ENCODE measurements around the gene VAMP2. TPM values are rescaled to one million over a fixed set of nuclear protein-coding genes. Genes with fewer than 3 reads are reported as not detected.

The VAMP2 gene
- total RNA-seq, 2 experiments from 2014 or later, result 26.7 to 27.8 TPM

GRCh38 chr17:8117980-8118768, 44.6 kb downstream of the VAMP2 start, which contains the start of gene ALOXE3:
Gene ALOXE3 (minus strand): TSS chr17:8118514. CDS start chr17:8117990, 524 bp downstream.
- H3K4me3 Mint-ChIP-seq, result peak within 1 kb of the TSS; percentile 90
- H3K4me1 Mint-ChIP-seq, result peaks cover 38% of the 10 kb centered on the region
- peaks cover 27% of the 10 kb centered on the region for H3K27me3 Mint-ChIP-seq
- intact Hi-C loops (cut with DNase I, micrococcal nuclease), result loop anchor here (1.0 to 5.0 kb wide), 11 partner anchors 23 to 431 kb away; partner anchors contain the start of genes CTC1 (in 1 of the 2), KDM6B (in 1 of the 2), PFAS (in 1 of the 2) and RANGRF (in 1 of the 2)
- ChIA-PET POLR2A (interaction anchor here (1.3 to 5.0 kb wide), 4 partner anchors 20 to 130 kb away, joined by 3 to 52 read pairs (median 14); partner anchors contain the start of genes CTC1 and PFAS), CTCF (interaction anchor here (0.7 to 7.8 kb wide), 35 partner anchors 10 to 636 kb away, joined by 3 to 108 read pairs (median 6); partner anchors contain the start of genes AURKB, BORCS6, CTC1 and GUCY2D)
- peak; percentile 57 for DNase-seq
- H3K9me3 Mint-ChIP-seq (ENCODE audit: low read depth), result no peaks in the 10 kb centered on the region
- peak within 1 kb of the TSS; percentile 94 for H3K27ac Mint-ChIP-seq
- H3K36me3 Mint-ChIP-seq (ENCODE audit: low read depth), result peaks cover 5% of the 10 kb centered on the region
- peak; percentile 2 for ATAC-seq

- Mint-ChIP-seq H3K4me3 (peak overlapping the region; percentile 90), H3K36me3 (ENCODE audit: low read depth) (peaks cover 5% of the 10 kb centered on the region), H3K9me3 (ENCODE audit: low read depth) (no peaks in the 10 kb centered on the region), H3K4me1 (peaks cover 32% of the 10 kb centered on the region), H3K27me3 (peaks cover 28% of the 10 kb centered on the region), H3K27ac (no peak overlapping the region)
- ATAC-seq, result no peak
- CTCF ChIA-PET, result interaction anchor here (0.6 to 7.8 kb wide), 13 partner anchors 10 to 637 kb away, joined by 3 to 108 read pairs (median 12); partner anchors contain the start of genes BORCS6 and SLC25A35
- POLR2A ChIA-PET, result interaction anchor here (0.6 to 3.1 kb wide), 3 partner anchors 56 to 131 kb away, joined by 3 to 12 read pairs (median 3); partner anchors contain the start of genes CTC1 and PFAS
- intact Hi-C loops (cut with DNase I, micrococcal nuclease), result loop anchor here in 1 of 2 experiments (5.0 kb wide), 1 partner anchor 235 kb away; no protein-coding TSS in a partner anchor
- DNase-seq, result no peak
Measured at GRCh38 chr17:8117367-8117979, 45.3 kb downstream of the VAMP2 start.

- Mint-ChIP-seq H3K27me3 (peaks cover 28% of the 10 kb centered on the region), H3K4me3 (no peak overlapping the region), H3K9me3 (ENCODE audit: low read depth) (no peaks in the 10 kb centered on the region), H3K36me3 (ENCODE audit: low read depth) (peaks cover 5% of the 10 kb centered on the region), H3K27ac (no peak overlapping the region), H3K4me1 (peaks cover 30% of the 10 kb centered on the region)
- intact Hi-C loops (cut with DNase I, micrococcal nuclease), result loop anchor here in 1 of 2 experiments (5.0 kb wide), 1 partner anchor 234 kb away; no protein-coding TSS in a partner anchor
- ChIA-PET CTCF (interaction anchor here (0.6 to 6.7 kb wide), 9 partner anchors 10 to 172 kb away, joined by 3 to 108 read pairs (median 4); no protein-coding TSS in a partner anchor), POLR2A (interaction anchor here (0.6 to 0.8 kb wide), 2 partner anchors 56 to 102 kb away, joined by 3 read pairs; no protein-coding TSS in a partner anchor)
- DNase-seq, result no peak
- ATAC-seq, result no peak
Measured at GRCh38 chr17:8116776-8117175, 46.0 kb downstream of the VAMP2 start.

GRCh38 chr17:8110907-8111306, 51.8 kb downstream of the VAMP2 start:
- POLR2A ChIA-PET, result interaction anchor here (0.5 kb wide), 1 partner anchor 61 kb away, joined by 3 read pairs; no protein-coding TSS in a partner anchor
- no peak overlapping the region for H3K27ac Mint-ChIP-seq
- no peaks in the 10 kb centered on the region for H3K36me3 Mint-ChIP-seq (ENCODE audit: low read depth)
- no peak for ATAC-seq
- peaks cover 5% of the 10 kb centered on the region for H3K4me1 Mint-ChIP-seq
- CTCF ChIA-PET, result interaction anchor here (0.6 to 15.8 kb wide), 25 partner anchors 9 to 193 kb away, joined by 3 to 155 read pairs (median 4); partner anchors contain the start of genes ALOX12B and TMEM107
- DNase-seq, result no peak
- intact Hi-C loops (cut with DNase I, micrococcal nuclease), result loop anchor here (1.0 kb wide), 3 partner anchors 29 to 51 kb away; no protein-coding TSS in a partner anchor
- no peaks in the 10 kb centered on the region for H3K9me3 Mint-ChIP-seq (ENCODE audit: low read depth)
- H3K4me3 Mint-ChIP-seq, result no peak overlapping the region
- H3K27me3 Mint-ChIP-seq, result peaks cover 27% of the 10 kb centered on the region

GRCh38 chr17:8110456-8110804, 52.3 kb downstream of the VAMP2 start:
- H3K4me3 Mint-ChIP-seq, result no peak overlapping the region
- DNase-seq (no peak), ATAC-seq (no peak)
- POLR2A ChIA-PET, result interaction anchor here (0.5 kb wide), 1 partner anchor 62 kb away, joined by 3 read pairs; no protein-coding TSS in a partner anchor
- peaks cover 5% of the 10 kb centered on the region for H3K4me1 Mint-ChIP-seq
- H3K9me3 Mint-ChIP-seq (ENCODE audit: low read depth), result no peaks in the 10 kb centered on the region
- peaks cover 24% of the 10 kb centered on the region for H3K27me3 Mint-ChIP-seq
- CTCF ChIA-PET, result interaction anchor here (0.6 to 15.8 kb wide), 24 partner anchors 9 to 193 kb away, joined by 3 to 155 read pairs (median 4); partner anchors contain the start of genes ALOX12B and TMEM107
- no peaks in the 10 kb centered on the region for H3K36me3 Mint-ChIP-seq (ENCODE audit: low read depth)
- intact Hi-C loops (cut with DNase I, micrococcal nuclease), result loop anchor here (1.0 kb wide), 3 partner anchors 28 to 50 kb away; no protein-coding TSS in a partner anchor
- H3K27ac Mint-ChIP-seq, result no peak overlapping the region

GRCh38 chr17:8109661-8110455, 52.9 kb downstream of the VAMP2 start:
- no peak overlapping the region for H3K27ac Mint-ChIP-seq
- intact Hi-C loops (cut with DNase I, micrococcal nuclease), result loop anchor here (1.0 kb wide), 3 partner anchors 28 to 50 kb away; no protein-coding TSS in a partner anchor

More at GRCh38 chr17:8109661-8110455, 52.9 kb downstream of the VAMP2 start:
- ATAC-seq (peak; percentile 97), DNase-seq (peak; percentile 90)
- H3K9me3 Mint-ChIP-seq (ENCODE audit: low read depth), result no peaks in the 10 kb centered on the region
- no peaks in the 10 kb centered on the region for H3K36me3 Mint-ChIP-seq (ENCODE audit: low read depth)
- ChIA-PET CTCF (interaction anchor here (0.5 to 15.8 kb wide), 20 partner anchors 9 to 194 kb away, joined by 3 to 155 read pairs (median 6); partner anchors contain the start of genes ALOX12B and TMEM107), POLR2A (no interaction called here)
- peaks cover 5% of the 10 kb centered on the region for H3K4me1 Mint-ChIP-seq
- peak overlapping the region; percentile 34 for H3K4me3 Mint-ChIP-seq
- peaks cover 19% of the 10 kb centered on the region for H3K27me3 Mint-ChIP-seq

Small RNA genes lying within 50 kb of the gene (microRNA-seq; reads per million reads assigned to microRNA genes)
- gene MIR4521 (ENCODE audit: borderline replicate concordance) (282 reads per million, percentile 75 among the genes with 10 or more reads in this experiment), gene MIR6883 (ENCODE audit: borderline replicate concordance) (not detected)

Other genes starting within 250 kb of the VAMP2 start
- gene RNF227, start 246.7 kb downstream of the VAMP2 start, total RNA-seq, result 1 to 10 TPM; 3.8 to 5.6 TPM
- 1 to 10 TPM; 6.6 to 8.3 TPM for gene KCNAB3, start 233.1 kb downstream of the VAMP2 start, total RNA-seq
- gene TRAPPC1, start 231.0 kb downstream of the VAMP2 start, total RNA-seq, result 100 to 1,000 TPM; 166 to 169 TPM
- gene CNTROB, start 230.7 kb downstream of the VAMP2 start, total RNA-seq, result 10 to 100 TPM; 53.0 to 80.5 TPM
- gene GUCY2D, start 160.3 kb downstream of the VAMP2 start, total RNA-seq, result not detected
- under 1 TPM; 0.09 to 0.18 TPM for gene ALOX15B, start 123.9 kb downstream of the VAMP2 start, total RNA-seq
- gene ALOX12B, start 75.2 kb downstream of the VAMP2 start, total RNA-seq, result 1 to 10 TPM; 3.3 to 3.6 TPM
- gene ALOXE3, start 44.4 kb downstream of the VAMP2 start, total RNA-seq, result under 1 TPM; 0.27 to 0.28 TPM
- gene HES7, start 38.8 kb downstream of the VAMP2 start, total RNA-seq, result 1 to 10 TPM; 2.4 to 3.2 TPM
- gene PER1, start 10.5 kb downstream of the VAMP2 start, total RNA-seq, result 10 to 100 TPM; 46.5 to 55.9 TPM
- 10 to 100 TPM; 24.0 to 34.4 TPM for gene TMEM107, start 13.4 kb upstream of the VAMP2 start, total RNA-seq
- 1 to 10 TPM; 3.9 to 4.5 TPM for gene BORCS6, start 27.2 kb upstream of the VAMP2 start, total RNA-seq
- gene AURKB, start 47.6 kb upstream of the VAMP2 start, total RNA-seq, result 100 to 1,000 TPM; 173 to 226 TPM
- gene CTC1, start 85.1 kb upstream of the VAMP2 start, total RNA-seq, result 10 to 100 TPM; 49.3 to 57.9 TPM
- 100 to 1,000 TPM; 113 to 141 TPM for gene PFAS, start 86.3 kb upstream of the VAMP2 start, total RNA-seq
- gene RANGRF, start 125.7 kb upstream of the VAMP2 start, total RNA-seq, result 10 to 100 TPM; 37.9 to 40.1 TPM
- 1 to 10 TPM; 1.9 to 2.3 TPM for gene SLC25A35, start 132.5 kb upstream of the VAMP2 start, total RNA-seq
- not detected for gene ARHGEF15, start 147.3 kb upstream of the VAMP2 start, total RNA-seq
- gene ODF4, start 176.9 kb upstream of the VAMP2 start, total RNA-seq, result not detected
- gene RPL26, start 220.2 kb upstream of the VAMP2 start, total RNA-seq, result 1,000 to 10,000 TPM; 3,064 to 3,721 TPM
- gene RNF222, start 234.9 kb upstream of the VAMP2 start, total RNA-seq, result not detected

Data from activated CD4-positive, alpha-beta T cell treated with anti-CD3 and anti-CD28 coated beads for 36 hours (primary cell).